ENCODE results near the gene DLX5.

Gene DLX5

DNA sequence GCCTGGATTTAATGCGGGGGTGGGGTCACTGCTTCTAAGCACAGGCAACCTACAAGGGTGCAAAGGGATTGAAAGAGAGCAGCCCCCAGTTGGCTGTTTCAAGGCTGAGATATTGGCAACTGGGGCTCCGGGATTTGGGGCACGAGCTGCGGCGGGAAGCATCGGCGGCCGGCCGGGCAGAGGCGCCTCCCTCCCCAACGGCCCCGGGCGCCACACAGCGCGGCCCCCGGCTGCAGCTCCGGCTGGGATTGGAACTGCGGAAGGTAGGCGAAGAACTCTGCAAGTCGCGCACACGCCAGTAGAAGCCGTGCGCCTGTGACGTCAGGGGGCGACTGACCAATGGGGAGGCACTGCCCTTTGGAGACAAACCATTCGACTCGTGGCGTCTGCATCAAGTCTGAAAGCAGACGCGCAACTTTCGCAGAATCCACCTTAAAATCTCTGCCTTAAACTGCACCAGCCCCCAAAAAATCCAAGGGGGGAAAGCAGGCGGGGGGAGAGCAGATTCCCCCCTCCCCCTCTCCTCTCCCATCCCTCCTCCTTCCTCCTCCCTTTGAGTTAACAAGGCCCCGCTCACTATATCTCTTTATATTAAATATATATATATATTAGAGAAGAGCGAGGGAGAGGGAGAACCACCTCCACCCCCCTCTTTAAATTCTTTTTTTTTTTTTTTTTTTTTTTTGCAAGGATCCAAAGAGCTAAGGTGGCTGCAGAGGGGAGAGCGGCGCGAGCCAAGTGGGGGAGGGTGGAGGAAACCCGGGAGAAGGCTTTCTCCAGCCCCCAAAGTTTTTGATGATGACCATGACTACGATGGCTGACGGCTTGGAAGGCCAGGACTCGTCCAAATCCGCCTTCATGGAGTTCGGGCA, 19.2 kb downstream of the DLX5 start, which contains the start of gene DLX6:
TSS of gene DLX6 (plus strand) at position 371 of the 872 bp plus-strand sequence. CDS start at position 796, 425 bp downstream.
- DNase-seq, result peak; percentile 97 to 100 (median 99)

DNA sequence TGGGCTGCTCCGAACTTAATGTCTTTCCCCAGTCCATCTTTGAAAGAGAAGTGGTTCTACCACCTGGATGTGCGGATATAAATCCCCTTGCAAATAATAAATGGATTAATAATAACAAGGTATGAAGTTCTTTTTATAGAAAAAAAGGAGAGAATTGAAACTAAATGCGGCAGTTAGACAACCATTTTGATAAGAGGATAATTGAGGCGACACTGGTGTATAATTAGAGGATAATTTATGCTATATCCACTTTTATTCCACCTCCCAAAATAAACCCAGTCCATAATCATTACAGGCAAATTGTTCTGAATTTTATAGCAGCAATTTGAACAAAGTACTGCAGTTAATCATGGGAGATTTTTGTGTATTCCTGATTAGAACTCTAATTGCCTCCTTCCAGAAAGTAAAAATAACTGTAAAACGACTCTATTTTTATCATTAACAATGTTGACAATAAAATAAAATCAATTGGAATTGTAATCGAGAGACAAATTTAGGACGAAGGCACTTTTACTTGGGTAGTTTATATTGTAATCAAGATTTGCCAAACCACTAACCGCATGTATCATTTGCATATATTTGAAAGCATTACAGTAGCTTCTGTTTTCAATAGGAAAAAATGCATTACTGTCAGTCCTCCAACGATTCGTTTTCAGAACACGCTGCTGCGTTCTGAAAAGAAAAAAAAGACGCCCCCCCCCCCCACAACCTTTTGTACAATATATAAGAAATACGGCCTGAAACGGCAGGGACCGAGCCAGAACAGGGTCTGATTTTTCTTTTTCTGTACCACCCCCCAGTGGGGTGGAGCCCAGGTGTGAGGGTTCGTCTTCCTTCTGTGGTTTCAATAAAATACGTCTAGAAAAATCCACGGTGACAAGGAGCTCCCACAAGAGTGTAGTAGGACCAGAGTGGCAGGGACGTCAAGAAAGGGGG, 20.1 kb downstream of the DLX5 start:
- DNase-seq, result peak in 2 of 3 experiments; percentile 86 to 99

DNA sequence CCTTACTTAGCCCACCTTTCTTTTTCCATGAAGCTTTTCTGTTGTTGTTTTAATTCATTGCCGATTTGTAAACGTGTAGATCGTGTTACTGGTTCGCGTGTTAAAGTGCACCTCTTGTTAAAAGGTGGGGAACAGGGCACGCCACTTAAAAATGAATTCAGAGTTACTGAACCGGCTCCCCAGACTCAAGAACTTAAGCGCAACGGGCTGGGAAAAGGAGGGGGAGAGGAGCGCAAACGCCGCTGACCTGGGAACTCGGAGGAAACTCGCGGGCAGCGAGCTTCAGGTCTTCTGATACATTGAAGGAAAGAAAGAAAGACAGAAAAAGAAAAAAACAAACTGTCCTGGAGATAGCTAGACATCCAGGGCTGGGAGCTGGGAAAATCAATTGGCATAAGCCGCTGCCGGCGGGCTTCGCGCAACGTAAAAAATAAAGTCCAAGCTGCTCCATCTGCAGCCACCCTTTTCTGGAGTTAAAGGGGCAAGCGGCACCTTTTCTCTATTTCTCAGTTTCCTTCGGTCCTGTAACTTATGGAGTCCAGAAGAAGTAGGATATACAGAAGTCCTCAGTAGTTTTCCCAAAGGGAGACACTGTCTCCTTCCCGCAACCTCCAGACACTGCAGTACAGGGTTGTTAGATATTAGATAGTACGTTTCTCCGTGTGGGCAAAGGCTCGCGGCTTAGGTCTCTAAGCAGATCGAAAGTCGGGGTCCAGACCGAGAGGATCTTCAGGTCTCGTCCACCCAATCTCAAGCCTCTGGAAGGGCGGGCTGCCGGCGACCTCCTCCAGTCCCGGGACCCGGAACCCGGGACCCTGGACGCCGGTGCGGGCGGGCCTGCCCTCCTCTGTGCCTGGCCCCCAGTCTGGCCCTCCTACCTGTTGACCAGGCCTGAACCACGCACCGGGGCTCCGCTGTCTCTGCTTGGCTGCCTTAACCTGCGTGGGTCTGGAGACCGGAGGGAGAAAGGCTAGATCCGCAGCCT, 21.1 kb downstream of the DLX5 start:
- peak; percentile 77 to 91 (median 85) for DNase-seq

DNA sequence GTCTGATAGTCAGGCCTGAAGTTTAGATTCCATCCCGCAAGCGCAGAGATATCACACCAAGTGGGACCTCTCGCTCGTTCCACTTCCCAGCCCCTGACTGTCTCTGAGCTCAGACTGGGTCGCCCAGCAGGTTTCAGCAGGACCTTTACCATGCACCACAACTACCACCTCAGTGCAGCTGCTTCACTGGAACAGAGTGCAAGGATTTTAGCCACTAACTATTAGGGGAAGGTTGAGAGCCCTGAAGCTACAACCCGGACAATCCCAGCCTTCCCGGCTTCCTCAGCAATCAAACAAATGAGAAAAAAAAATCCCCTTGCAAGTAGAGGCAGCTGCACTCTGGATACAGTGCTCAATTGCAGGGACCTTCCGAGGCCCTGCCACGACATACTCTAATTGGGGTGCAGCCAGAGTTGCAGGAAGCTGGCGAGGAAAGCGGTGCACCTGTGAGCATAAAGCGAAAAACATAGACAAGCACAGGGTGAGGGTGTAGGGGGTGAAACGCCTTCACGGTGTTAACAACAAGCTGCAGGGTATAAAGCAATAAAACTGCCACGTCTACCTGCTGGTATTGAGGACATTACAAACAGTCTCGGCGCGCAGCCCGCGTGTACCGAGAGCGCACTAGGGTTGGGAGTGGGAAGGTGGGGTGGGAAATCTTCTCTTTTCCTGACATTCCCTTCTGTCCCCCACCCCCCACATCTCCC, 21.9 kb downstream of the DLX5 start:
- DNase-seq, result peak; percentile 69 to 84 (median 77)

DNA sequence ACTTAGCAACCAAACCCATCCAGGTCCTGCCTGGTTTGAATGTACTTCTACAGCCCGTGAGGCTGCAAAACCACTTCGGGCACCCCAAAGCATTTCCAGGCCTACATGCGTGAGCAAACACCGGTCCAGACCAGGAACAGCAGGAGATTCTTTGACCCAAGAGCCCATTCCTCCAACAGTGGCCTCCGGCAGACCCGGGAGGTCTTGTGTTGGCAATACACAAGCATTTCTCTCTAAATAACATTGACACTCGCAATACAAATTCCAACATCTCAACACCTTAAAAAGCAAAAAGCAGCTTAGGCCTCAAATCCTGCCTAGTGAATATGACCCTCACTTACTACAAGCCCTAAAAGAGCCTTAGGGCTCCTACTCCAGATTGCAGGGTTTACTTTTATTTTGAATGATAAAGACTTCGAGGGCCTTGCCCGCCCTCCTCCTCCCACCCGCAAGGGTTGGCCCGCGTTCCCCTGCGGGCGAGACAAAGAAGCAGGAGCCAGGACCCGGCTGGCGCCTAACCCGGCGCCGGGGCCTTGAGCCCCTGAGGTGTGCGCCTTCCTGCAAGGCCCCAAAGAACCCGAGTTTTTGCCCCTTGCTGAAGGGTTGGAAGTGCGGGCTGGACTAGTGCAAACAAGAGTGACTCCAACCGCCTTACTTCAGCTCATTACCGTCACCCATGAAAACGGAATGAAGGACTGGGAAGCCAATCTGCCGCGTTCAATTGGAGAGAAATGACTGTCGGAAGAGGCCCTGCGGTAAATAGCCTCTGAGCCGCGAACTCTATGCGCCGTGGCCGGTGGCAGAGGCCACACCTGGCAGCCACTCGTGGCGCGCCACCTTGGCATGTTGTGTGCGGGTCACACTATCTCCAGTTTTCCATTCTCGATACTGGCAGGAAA, 22.7 kb downstream of the DLX5 start:
- peak in 2 of 3 experiments; percentile 74 to 88 for DNase-seq

DNA sequence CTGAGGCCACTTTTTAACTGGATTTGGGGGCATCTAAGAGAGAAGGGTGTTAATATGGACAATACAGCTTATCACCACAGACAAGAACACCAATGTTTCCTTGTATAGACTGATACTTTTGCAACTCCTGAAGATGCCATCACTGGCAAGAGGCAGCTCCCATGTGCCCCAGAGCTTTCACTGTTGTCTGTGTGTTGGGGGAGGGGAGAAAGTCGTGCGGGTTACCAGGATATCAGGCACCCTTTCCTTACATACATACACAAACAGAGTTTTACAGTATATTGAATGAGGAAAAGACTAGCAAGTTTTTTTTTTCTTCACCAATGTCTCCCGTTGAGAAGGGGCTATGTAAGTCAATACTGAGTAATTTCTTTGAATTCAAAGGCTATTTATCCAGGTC, 23.4 kb downstream of the DLX5 start:
- peak in 2 of 3 experiments; percentile 75 to 89 for DNase-seq

DNA sequence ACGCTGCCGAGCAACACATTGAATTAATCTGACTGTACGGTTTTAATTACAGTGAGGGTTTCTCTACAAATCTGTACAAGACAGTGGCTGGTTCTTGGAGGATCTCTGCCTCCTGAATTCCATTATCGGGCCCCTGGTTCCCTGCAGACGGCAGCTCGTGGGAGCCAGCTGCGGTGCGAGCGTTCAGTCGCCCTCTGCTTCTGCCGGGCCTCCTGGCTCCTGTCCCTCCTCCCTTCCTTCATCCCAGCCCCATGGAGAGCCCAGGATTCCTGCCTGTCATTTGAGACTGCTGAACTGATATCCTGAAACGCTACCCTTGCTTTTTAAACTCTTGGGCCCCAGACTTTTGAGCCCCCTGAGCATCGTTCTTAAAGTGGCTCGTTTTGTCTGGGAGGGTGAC, 25.9 kb downstream of the DLX5 start:
- DNase-seq, result peak in 1 of 3 experiments; percentile 77

DNA sequence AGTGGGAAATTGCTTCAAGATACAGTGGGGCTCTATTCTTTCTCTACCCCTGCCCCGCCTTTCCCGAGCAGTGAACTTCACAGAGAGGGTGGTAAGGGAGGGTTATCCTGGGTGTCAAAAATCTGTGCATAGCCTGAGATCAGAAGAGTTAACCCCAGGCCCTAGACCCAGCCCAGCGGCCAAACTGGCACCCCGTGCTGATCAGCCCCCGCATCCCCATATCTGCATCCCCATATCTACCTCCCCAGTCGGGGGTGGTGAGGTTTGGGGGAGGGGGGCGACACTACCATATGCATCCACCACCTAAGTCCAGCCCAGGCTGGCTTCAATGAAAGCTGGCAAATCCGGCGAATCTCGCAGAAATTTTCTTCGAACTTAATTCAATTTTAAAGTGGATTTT, 26.3 kb downstream of the DLX5 start:
- peak in 1 of 3 experiments; percentile 66 for DNase-seq

DNA sequence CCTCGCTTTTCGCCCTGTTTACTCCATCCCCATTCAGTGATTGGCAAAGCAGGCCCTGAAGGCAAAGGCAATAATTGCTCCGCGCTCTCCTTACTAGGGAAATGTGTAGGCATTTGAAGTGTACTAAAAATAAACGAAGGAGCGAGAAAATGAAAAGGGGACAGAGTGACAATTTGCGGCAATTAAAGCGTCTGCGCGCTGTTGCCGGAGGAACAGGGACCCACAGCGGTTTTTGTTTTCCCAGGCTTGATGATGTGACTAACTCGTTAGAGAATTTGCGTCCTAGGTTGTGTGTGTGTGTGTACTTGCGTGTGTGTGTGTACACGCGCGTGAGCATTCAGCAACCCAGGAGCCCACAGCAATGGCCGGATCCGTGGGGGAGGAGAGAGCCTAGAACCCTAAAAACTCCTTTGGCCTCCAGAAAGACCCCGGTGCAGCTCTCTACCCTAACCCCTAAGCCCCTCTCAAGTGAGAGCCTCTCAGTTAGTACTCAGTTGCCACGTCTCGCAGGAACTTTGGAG, 27.1 kb downstream of the DLX5 start:
- peak in 2 of 3 experiments; percentile 75 to 92 for DNase-seq

DNA sequence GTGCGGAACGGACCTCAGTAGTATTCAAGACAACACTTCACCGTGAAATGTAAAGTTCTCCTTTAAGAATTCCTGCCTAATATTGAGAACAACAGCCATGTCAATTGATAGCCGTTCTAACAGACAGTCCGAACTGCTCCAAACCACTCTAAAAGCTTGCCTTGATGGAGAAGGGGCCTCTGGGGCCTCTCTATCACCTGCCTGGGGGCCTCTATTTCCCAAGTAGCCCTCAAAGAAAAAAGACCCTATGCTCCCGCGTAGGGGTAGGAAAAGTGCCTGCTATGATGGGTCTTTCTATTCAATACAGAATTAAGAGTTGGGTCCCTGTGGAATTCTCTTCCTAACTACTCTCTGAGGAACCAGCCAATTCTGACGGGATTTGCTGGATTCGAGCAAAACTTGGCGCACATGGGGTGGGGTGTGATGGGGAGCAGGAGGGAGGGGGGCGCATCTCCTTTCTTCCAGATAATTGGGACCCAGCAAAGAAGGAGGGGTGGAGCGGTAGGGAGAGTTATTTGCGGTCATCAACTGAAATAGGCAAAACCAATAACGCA, 27.6 kb downstream of the DLX5 start:
- peak in 1 of 3 experiments; percentile 85 for DNase-seq

DNA sequence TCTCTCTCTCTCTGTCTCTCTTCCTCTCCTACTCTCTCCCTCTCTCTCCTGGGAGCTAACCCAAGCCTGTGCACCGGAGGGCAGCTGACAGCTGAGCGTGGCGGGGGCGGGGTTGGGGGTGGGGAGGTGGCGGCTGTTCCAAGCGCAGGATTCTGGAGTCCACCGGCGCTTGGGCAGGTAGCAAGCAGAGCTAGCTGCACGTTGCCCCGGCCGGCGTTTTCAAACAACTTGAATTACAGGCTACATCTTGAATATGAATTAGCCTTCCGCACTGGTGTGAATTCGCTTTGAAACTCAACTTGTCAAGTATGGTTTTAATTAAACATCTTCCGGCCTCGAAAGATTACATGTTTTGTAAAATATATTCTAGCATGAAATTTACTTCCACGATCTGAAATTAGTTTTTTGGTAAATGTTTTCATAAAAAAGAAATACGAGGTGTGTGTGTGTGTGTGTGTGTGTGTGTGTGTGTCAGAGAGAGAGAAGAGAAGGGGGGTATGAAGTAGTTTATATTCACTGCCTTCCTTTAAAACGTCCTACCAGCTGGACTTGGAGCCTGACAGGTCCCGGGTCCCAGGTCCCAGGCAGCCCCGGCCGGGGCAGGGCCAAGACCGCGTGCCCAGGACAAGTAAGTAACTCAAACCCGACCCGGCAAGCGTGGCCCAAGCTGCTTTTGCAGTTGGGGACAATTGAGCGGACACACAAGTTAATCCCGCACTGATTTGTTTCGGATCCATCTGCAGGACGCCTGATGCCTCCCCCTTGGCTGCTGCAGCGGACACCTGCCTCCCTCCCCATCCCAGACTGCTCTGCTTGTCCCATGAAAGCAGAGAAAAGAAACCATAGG, 28.3 kb downstream of the DLX5 start:
- DNase-seq, result peak in 2 of 3 experiments; percentile 70 to 78

DNA sequence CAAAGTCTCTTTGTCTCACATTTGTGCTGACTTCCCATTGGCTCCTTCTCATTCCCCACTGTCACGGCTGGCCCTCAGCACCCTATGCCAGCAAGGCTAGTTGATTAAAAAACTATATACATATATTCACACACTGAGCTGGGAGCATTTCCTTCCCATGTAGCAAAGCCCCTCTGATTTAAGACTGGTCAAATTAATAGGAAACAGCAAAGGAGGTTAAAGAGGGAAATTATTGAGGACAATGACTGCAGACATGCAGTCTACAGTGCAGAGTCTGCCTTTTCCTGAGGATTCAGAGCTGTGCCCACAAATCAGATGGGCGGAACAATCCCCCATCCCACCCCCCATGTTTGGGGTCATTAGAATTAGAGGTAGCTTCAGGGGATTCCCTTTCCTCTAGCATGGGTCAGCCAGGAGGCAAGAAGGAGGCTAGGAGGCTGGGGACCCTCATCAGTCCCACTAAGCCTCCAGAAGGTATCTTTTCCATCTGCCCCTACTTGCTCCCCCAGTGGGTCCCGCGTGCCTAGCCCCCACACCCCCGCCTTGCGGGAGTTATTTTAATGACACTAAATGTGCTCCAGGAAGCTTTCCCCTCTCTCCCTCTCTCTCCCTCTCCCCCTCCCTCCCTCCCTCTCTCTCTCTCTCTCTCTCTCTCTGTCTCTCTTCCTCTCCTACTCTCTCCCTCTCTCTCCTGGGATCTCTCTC, 29.1 kb downstream of the DLX5 start:
- peak in 2 of 3 experiments; percentile 70 to 79 for DNase-seq

DNA sequence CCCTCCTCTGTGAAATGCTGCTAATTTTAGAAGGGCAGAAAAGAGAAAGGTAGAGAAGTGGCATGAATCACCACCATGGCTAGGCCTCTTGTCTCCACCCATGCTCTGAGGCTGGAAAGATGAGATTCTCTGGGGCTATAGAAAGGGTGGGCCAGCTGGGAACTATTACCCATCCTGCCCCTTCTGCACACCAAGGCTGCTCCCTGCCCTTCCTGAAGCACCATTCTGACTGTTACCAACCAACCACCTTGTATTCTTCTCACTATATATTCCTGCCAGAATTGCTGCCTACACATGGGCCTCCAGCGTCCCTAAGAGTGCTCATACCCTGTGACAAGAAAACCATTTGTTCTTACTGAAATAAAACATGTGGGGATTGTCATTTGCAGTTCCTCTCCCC, 30.7 kb downstream of the DLX5 start:
- no peak for DNase-seq

DNA sequence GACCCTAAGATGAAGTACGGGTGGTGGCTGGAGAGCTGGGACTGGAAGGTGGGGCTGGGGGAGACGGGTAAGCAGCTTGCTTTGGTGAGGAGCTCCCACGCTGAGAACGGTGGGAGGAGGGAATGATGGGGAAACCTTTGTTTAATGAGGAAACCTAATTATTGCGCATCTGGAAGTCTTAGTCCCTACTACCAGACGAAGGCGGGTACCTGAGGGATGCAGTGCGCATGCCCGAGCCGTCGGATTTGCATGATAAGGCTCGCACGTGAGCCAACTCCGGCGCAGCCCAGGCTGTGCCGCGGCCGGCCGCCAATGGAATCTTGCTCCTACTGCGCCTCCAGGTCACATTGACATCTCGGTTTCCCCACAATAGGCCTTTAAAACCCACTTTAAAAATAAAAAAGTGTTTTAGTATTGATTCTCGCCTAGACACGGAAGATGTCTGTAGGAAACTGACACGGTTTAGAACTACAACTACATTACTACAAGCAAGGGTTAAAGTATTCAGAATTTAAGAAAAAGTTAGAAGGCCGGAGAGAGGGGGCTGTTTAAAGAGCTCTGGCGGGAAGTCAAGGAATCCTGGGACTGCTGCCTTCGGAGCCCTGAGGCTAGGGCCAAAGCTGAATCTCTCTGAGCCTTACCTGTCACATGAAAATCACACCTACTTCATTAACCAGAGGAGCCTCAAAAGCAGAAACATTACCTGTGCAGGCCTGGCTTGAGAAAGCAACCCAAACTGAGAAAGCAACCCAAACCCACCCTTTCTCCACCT, 31.4 kb downstream of the DLX5 start:
- peak in 2 of 3 experiments; percentile 86 to 96 for DNase-seq

DNA sequence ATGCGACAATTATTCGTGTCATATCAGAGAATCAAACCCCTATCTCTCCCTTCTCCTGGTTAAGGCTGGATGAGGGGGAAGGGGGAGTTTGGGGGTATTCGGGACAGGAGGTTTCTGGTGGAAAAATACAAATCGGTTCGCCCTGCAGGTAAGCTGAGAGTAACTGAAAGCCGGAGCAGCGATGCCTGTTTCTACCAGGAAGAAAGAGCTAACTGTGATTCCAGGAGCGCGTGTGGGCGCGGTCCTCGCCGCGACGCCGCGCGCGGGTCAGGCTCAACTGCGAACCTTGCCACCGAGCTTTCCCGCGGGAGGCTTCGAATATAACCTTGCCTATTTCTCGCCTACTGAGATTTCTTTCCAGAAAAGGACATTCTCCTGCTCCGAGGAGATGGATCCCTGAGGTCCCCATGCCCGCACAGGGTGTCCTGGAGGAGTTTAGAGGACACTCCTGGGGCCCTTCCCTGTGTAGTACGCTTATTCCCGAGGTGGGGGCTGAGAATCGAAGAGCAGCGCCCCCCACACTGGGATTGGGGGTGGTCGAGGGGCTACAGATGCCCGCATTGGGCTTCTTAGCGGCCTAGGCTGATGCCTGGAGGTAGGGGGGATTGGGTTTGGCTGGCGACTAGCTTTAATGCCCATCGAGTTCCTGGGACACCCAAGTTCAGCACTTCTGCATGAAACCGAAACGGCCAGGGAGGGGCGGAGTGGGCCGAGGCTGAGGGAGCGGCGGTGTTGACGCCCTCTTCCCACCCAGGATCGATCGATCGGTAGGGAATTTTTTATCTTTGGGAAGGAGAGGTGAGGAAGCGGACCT, 32.2 kb downstream of the DLX5 start:
- peak in 2 of 3 experiments; percentile 78 to 86 for DNase-seq

DNA sequence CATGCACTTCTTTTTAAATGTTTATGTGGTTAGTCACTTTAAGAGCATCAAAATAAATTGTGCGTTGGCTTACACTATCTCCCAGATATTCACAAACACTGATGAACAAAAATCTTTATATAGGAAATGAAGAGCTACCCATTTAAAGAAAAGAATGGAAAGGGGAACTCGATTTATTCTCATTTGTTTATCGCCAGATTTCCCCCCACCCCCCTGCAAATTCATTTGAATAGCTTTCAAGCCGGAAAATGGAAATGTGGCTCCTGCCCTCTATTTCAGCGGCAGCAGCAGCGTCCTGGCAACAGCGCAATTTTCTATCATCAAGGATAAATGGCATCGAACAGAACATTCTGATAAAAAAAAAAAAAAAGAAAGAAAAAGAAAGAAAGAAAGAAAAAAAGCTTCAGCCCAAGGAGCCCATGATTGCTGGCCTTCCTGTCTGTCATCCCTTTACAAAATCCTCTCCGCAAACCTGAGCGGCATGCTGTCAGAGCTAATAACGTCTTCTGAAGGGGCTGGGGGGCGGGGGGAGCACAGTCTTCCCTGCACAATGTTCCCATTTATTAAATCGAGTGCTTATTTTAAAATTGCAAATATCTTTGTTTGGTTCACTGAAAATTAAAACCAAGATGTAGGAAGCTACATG, 33.0 kb downstream of the DLX5 start:
- peak in 1 of 3 experiments; percentile 89 for DNase-seq

All from NCI-H1417 (cell line).